ENCODE results near the gene PRKD3.

Gene PRKD3

DNA sequence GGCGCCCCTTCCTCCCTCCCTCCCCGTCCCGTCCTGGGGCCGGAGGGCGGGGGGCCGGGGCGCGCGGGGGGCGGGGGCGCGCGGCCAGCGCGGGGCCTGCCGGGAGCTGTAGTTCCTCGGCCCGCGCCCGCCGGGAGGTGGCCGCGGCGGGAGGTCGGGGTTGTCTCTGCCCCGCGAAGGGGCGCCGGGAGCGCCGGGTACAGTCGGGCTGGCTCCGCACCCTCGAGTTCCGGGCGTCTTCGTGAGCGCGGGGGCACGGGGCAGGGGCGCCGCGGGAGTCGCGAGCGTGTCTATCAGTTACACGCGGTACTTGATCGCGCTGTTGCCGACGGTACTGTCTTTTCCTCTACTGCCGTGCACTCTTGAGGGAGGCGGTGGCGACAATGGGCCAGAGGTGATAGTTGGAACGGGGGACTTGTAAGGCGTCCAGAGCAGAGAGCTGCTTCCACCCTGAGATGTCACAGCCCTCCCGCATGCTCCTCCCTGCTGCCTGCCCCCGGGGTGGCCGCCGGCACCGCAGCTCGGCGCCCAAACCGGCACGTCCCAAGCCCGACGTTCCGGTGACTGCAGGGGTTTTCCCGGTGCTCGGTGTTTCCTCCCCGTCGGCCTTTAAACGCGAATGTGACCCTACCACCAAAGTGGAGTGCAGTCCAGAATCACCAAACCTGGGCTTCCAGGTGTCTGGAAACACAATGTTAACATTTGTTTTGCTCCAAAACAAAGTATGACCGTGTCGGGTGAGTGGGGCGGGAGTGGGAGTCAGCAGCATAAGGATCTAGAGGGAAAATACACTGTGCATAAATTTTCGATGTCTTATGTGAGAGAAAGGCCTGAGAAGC lies at the start of gene PRKD3:
PRKD3 (minus strand) TSS at position 48 of the 839 bp plus-strand sequence. CDS start 8,309 bp downstream, outside the sequence.
- DNase-seq (ENCODE audit: extremely low read depth in 1 of 2, low read depth in 1 of 2), result peak in 1 of 2 donors; percentile 46

DNA sequence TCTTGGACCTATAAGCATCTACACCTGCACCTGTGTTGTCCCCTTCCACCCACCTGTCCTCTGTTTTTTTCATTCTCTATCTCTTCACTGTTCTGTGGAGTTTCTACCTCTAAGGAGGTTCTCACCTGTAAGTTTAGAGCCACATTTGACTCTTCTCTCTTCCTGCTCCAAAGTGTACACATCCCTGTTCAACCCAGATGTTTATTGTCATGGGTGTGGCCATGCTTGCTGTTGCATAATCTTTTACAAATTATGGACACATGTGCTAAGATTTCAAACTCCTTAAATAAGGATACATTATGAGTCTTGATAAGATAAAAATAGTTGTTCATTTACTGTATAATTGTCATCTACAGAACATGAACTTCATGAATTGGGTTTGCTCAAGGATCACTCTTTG lies 47.4 kb upstream of the PRKD3 start:
- no peak for DNase-seq (ENCODE audit: extremely low read depth in 1 of 2, low read depth in 1 of 2)

DNA sequence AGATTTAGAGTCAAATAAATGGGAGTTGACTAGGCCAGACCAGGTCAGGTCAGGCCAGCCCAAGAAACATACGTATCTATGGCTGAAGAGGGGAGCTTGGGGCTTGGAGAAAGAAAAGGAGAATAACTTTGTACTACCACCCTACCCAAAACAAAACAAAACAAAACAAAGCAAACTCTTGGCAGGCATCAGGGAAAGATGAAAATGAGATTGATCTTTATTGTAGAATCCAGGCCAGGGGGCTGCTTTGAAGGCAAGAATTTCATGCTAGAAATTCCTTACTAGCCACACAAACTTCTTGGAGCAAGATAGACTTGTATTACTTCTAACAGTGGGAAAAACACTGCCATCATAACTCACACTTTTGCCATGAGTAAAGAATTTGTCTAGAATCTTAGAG lies 46.0 kb upstream of the PRKD3 start:
- DNase-seq (ENCODE audit: extremely low read depth in 1 of 2, low read depth in 1 of 2), result no peak

DNA sequence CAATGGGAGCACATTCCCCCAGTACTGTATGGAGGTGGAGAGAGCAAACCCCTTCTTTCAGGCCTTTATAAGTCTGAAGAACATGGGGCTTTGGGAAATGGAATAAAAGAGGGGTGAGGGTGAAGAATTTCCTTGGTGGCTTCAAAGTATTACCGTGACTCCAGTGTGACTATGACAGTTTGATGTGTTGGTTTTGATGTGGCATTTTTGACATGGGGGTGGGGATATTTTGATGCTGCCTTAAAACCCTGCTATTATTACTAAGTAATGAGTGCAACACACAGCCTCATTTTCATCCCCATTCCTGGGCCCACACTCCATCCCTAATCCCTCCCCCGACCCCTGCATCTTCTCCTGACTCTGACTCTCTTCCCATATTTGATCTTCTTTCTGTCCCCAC lies 43.4 kb upstream of the PRKD3 start:
- no peak for DNase-seq (ENCODE audit: extremely low read depth in 1 of 2, low read depth in 1 of 2)

DNA sequence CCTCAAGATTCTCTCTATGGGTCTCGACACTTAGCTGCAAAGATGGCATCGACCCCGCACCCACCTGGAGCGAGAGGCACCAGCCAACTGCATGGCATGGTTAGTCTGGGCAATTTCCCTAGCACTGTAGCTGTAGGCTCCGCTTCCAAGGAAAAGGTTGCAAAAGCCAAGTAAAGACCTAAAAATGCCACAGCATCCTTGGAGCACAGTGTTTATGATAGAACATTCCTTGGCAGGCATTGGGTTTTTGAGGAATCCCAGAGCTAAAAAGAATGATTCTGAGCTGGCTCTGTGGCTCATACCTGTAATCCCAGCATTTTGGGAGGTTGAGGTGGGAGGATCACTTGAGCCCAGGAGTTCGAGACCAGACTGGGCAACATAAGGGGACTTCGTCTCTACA lies 42.7 kb upstream of the PRKD3 start:
- no peak for DNase-seq (ENCODE audit: extremely low read depth in 1 of 2, low read depth in 1 of 2)

DNA sequence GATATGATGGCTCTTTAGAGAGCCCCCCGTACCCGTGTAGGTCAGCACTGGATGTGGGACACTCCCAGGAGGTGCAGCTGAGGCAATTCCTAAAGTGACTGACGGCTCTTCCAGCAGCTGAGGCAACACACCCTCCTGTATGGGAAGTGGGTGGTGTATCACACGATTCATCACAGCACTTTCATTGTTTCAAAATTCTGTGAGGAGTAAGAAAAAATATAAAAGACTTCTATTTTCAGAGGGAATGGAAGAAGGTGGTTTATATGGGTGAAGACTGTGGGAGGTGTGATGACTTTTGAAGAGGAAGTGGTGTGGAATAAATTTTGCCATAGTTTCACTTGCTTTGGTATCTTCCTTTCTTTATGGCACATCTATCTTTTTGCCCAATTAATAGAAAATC lies 42.1 kb upstream of the PRKD3 start:
- no peak for DNase-seq (ENCODE audit: extremely low read depth in 1 of 2, low read depth in 1 of 2)

DNA sequence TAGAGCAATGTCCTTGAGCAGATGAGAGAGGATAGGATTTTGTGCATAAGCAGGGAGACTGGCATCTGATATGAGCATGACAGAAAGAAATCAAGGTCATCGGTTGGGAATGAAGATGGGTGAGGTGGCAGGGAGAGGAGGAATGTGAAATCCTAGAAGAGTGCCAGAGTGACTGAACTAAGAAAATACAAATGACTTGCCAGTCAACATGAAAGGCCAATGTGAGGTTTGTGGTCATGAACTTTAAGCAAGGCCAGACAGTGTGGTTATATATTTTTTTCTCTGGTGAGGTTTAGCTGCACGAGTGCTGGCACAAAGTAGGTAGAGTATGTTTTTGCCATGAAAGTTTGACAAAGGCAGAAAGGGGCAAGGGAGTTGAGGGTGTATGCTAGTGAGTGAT lies 41.0 kb upstream of the PRKD3 start:
- no peak for DNase-seq (ENCODE audit: extremely low read depth in 1 of 2, low read depth in 1 of 2)

DNA sequence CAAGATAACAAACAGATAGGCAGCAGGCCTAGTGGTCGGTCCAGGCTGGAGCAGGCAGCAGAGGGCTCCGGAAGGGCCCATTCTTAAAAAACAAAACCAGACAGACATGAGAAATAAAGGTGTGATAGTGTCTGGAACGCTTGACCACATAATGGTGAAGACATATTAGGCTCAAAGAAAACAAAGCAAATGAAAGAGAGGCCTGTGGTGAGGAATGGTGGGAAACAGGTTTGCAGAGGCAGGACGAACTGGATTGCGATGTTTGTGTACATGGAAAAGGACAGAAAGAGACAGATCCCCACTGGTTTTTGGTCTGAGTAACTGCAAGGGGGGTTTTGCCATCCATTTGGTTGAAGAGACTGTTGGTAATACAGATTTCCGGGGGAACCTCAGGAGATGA lies 39.7 kb upstream of the PRKD3 start:
- DNase-seq (ENCODE audit: extremely low read depth in 1 of 2, low read depth in 1 of 2), result no peak

DNA sequence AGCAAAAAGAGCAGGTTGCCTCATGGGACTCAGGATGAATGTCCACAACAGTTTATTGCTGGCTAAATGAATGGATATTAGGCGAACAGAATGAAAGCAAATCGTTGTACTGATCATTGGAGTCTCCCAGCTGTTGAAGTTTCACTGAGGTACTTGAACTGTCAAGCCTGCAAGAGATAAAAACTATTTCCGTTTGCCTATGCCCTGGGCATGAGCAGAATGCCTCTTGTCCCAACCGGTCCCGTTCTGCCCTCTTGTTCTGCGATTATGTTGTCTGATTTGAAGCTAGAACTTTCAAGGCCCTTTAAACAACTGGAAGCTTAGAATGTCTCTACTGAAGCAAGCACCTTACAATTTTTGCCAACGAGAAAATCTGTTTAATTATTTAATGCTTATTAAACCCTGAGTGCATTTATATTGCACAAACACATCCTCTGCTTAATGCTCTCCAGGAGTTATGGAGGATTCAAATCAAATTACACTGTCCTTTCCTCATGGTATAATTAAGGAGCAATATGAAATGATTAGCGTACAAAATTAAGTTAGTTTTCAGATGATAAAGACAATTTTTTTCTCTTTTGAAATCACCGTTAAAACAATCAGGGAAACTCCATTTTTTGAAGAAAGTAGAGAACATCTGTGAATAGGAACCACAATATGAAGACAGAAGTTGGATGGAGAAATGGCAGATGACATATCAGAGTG lies 37.5 kb upstream of the PRKD3 start:
- no peak for DNase-seq (ENCODE audit: extremely low read depth in 1 of 2, low read depth in 1 of 2)

DNA sequence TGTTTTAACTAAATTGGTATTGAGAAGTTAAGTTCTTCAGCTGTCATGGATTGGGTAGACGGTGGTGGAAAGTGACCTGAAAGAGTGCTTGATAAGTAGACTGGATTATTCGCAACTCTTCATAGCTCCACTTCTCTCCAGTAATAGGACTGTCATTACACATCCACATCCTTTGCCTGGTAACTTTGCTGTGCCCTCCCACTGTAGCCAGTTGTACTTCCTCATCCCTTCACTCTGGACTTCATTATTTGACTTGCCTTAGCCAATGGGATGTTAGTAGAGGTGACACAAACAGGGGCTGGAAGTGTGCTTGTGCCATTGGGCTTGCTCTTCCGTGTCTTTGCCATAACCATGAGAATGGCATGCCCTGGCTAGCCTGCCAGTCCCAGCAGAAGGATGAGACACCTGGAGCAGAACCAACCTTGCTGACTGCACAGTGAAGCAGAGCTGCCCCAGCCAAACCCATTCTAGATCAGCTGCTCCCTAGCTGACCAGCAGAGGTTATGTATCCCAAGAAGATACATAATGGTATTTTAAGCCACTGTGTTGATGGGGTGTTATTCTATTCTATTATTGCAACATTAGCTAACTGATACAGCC lies 36.7 kb upstream of the PRKD3 start:
- DNase-seq (ENCODE audit: extremely low read depth in 1 of 2, low read depth in 1 of 2), result no peak

DNA sequence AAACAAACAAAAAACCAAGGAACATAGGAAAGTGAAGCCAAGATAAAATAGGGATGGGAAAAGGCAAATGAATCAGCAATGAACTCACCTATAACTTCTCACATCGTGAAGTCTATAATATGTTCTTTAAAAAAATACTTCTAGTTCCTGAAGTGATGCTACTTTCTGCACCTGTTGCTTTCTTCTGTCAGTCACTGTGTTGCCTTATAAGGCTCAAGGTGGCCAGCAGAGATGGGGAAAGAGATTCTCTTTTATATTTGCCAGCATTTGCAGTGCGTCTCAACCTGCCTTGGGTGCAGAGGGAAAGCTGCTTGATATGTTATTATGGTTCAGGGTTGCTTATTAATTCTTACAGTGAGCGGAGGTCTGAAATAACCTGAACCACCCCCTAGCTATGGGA lies 33.8 kb upstream of the PRKD3 start:
- no peak for DNase-seq (ENCODE audit: extremely low read depth in 1 of 2, low read depth in 1 of 2)

DNA sequence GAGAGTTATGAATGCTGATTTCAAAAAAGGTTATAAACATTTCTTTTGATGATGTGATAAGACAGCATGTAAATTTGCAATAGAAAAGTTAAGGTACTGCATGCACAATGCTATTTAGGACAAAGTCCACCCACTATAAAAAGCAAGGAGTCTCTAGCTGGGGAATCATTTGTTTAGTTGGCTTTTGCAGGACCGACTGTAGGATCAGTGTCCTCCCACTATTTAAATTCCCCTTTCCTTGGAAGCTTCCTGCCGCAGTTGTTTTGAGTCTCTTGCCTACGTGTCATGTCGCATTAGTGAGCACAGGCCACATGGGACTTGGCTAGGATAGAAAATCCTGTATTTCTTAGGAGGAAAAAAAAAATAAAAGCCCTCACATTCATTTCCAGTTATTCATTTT lies 32.9 kb upstream of the PRKD3 start:
- no peak for DNase-seq (ENCODE audit: extremely low read depth in 1 of 2, low read depth in 1 of 2)

DNA sequence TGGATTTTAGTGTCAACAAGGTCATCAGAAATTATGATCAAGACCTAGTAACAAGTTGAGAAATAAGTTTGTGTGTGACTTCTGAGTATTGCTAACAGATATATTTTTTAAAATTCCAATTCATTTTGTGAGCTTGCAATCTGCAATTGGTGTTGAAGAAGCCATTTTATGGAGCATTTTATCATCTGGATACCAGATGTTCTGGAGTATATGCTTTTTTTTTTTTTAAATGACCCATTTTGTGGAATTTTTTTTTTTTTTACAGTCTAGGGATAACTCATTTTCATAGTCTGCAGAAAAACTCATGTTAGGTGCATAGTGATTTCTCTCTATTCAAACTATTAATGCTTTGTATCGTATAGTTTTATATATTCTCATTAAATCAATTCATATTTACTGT lies 32.4 kb upstream of the PRKD3 start:
- no peak for DNase-seq (ENCODE audit: extremely low read depth in 1 of 2, low read depth in 1 of 2)

DNA sequence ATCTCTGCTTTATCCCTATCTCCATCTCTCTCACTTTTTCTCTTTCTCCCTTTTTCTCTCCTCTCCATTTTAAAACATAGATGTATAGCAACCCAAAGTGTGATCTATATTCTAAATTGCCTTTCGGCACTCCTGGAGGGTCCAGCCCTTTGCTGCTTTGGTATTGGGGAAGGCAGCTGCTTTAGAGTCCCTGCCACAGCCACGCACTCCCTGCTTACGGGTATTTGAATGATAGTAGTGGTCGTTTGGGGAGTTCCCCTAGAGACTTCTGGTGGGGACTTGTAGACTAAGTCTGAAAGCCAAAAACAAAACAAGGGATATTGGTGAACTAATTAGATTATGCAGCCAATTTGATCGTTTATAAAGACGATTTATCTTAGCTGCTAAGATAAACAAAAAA lies 31.7 kb upstream of the PRKD3 start:
- DNase-seq (ENCODE audit: extremely low read depth in 1 of 2, low read depth in 1 of 2), result no peak

DNA sequence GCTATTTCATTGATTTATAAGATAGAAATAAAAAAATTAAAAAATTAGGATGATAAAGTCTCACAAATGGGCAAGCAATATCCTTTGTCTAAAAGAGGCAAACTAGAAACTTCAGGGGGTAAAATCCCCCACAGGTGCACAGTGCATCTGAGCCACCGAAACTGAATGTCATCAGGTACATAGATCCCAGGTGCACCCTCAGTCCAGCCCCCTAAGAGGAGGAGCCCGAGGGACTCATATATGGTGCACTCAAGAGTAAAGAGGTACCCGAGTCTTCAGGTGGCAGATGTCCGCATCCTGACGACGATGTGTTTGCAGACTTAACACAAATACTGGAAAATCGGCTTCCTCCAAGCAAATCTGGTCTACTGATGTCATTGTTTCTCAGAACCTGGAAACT lies 31.1 kb upstream of the PRKD3 start:
- no peak for DNase-seq (ENCODE audit: extremely low read depth in 1 of 2, low read depth in 1 of 2)

DNA sequence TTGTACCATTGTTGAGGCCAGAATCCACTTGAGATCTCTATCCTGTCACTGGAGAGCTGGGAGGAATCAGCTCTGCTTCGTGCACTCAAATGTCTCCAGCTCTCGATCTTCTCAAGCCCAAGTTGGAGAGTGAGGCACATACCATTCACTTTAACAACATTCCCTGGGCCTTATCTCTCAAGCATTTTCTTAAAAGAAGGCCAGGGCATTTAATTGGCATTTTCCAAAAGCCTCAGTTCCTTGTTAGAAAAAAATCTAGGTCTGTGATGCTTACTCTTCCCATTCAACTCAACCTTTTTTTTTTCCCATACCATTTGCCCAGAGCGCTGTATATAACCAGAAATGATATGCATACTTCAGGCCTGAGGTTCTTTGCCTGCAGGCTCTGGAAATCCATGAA lies 29.9 kb upstream of the PRKD3 start:
- DNase-seq (ENCODE audit: extremely low read depth in 1 of 2, low read depth in 1 of 2), result no peak

DNA sequence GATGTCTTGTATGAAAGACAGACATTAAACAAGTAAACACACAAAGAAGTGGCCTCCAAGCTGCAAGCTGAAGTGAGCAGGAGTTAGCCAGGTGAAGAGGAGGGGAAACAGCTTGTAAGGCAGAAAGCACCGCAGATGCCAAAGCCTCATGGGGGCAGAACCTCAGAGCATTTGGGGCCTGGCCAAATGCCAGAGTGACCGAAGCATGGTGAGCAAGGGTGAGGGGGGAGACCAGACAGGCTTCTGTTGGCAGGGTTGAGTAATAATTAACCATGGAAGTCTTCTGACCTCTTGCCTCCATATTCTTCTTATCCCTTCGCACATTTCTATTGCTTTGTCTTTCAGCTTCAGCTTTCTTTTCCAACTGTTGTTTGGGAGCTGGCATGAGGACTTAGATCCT lies 25.4 kb upstream of the PRKD3 start:
- no peak for DNase-seq (ENCODE audit: extremely low read depth in 1 of 2, low read depth in 1 of 2)

DNA sequence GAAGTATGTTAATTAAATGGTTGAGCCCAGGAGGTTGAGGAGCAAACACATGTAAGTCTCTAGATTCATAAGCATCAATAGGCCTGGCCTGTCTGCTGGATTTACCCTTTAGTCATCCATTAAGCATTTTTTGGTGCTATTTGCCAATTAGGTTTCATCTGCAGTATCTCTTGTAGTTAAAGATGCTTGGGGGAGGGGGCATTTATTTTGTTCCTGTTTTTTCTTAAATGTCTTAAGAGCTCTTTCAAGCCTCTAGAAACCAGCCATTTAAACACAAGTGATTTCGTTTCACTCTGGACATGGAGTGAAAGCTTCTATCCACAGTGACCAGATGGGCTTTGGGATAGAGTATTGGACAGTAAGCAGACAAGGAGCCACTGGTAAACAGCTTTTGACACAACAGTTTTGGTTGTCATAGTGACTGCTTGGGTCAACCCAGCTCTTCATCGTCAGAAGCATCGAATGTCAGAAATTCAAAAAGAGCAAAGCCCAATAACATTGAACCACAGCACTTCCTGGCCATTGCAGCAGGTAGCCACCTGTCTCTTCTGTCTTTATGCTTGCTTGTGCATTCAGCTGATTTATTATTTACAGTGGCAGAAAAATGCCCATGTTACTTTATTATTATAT lies 24.7 kb upstream of the PRKD3 start:
- no peak for DNase-seq (ENCODE audit: extremely low read depth in 1 of 2, low read depth in 1 of 2)

DNA sequence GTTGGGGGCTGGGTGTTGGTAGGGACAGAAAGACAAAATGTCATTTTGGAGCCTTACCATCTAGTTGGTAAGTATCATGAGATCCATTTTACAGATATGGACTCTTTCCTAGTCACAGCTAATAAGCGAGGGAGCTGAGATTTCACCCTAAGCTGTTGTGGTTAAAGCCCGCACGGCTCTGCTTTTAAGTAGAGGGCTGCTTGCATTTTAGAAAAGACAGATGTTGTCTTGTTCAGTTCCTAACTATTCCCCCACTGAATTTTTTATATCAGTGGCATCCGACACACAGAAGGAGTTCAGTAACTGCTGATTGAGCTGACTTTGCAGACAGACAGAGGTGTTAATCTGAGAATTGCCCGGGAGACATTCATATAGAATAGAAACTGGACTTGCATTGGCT lies 23.5 kb upstream of the PRKD3 start:
- DNase-seq (ENCODE audit: extremely low read depth in 1 of 2, low read depth in 1 of 2), result no peak

DNA sequence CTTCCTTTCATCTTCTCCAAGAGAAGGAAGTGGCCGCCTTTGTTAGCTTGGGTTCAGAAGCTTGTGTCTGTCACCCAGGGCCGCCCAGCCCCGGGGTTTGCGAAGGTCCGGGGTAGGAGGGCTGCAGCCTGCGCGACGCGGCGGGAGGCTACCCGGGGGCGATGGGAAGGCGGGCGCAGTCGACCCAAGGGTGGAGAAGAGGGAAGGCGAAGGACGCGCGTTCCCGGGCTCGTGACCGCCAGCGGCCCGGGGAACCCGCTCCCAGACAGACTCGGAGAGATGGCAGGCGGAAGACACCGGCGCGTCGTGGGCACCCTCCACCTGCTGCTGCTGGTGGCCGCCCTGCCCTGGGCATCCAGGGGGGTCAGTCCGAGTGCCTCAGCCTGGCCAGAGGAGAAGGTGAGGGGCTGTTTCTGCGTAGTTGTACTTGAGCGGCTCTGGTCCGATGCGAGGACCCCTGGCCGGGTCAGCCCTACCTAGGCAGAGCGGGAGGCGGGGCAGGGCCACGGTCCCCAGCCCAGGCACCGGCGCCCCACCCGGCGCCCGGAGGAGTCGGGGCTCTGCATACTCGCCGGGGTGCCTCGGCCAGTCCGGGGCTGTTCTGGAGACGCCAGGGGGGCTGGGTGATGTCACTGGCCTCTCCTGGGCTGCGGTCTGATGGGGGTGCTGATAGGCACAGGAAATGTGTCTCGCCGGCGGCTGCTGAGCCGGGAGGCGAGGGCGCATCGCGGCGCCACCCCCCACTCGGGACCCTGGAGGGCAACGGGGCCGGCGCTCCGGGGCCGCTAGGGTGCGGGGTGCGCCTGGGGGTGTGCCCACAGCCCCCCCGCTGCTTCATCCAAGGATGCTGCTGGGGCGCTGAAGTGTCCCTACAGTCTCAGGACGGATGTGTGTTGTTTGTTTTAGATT lies 20.1 kb upstream of the PRKD3 start, which contains the start of gene QPCT:
QPCT (plus strand) TSS at position 178 of the 909 bp plus-strand sequence; CDS start at position 280, 102 bp downstream.
- peak; percentile 48 to 49 for DNase-seq (ENCODE audit: extremely low read depth in 1 of 2, low read depth in 1 of 2)
